ENCODE results near the gene AJUBA.
"Not testable (repeated sequence)": the region's sequence is repeated elsewhere in the genome, so short reads cannot be mapped to it uniquely, and the experiment has no call there.

Gene AJUBA

GRCh38 chr14:22979748-22980392, 2.5 kb downstream of the AJUBA start:
- DNase-seq (ENCODE audit: low read depth), result no peak

DNA sequence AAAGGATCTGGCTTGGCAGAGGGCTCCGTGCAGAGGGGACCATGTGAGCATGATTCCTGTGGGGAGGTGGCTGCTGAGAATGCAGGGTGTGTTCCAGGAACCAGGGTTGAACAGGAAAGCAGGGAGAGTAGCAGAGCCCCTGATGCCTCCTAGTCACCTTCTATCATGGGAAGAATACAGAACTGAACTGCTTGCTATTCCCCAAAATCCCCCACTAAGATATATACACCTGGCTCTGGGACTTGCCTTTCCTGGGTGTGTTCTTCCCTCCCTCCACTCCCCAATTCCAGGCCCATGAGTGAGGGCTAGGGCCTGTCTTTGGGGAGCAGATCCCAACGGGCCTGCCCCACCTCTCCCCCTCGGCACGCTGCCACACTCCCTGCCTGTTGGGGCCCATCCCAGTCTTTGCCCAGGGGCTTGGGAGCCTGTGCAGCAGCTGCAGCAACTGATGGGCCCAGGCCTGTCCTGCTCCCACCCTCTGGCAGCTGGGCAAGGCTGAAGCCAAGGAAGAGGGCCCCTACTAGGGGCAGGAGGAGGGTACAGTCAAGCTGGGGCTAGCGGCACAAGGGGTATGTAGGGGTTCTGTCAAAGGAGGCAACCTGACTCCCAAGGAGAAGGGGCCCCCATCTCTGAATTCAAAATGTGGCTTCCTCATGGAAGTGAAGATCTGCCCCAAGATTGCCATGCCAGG, 3.2 kb downstream of the AJUBA start:
- DNase-seq (ENCODE audit: low read depth), result no peak

- DNase-seq (ENCODE audit: low read depth), result no peak
Observed at GRCh38 chr14:22978487-22978837, 3.9 kb downstream of the AJUBA start.

DNA sequence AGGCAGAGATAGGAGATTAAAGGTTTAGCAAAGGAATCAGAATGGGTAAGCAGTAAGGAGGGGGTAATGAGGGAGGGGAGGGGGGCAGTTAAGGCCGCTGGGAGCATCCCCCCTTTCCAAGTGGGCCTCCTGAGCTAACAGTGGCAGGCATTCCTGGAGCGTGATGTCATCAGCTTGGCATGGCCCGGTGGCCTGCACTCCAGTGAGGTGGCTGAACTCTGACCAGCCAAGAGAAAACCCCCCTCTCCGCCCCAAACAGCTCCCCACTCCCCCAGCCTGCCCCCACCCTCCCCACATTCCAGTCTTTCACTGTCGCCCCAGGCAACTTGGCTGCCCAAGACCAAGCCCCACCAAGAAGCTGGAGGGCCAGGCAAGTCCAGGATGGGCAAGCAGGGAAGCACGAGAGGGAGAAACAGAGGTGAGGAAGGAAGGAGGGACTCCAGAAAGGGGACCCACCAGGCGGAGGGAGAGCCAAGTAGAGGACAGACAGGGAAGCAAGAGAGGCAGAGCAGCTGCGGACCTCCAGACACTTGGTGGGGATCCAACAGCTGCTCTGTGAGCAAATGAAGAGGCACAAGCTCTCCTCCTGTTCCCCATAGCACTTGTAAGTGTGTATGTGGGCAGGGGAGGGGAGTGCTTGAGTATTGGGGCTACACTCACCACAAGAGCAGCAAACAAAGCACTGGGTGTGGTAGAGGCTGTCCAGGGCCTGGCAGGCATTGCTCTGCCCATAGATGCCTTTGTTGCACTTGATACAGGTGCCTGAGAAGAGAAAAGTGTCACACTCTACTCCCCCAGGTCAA, 4.5 kb downstream of the AJUBA start:
- DNase-seq (ENCODE audit: low read depth), result peak; percentile 69

DNA sequence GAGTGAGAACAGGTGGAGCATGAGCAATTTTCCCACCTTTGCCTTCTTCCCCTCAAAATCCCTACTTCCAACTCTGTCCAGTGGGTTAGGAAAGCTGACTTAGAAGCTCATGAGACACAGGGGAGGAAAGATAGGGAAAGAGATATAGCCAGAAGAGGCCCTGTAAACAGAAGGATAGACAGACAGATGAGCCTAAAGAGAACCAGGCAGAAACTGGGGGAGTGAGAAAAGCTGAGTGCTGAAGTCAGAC, 5.0 kb downstream of the AJUBA start:
- DNase-seq (ENCODE audit: low read depth), result no peak

- DNase-seq (ENCODE audit: low read depth), result no peak
Observed at GRCh38 chr14:22976620-22977433, 5.5 kb downstream of the AJUBA start.

- DNase-seq (ENCODE audit: low read depth), result no peak
Observed at GRCh38 chr14:22974530-22975313, 7.6 kb downstream of the AJUBA start.

DNA sequence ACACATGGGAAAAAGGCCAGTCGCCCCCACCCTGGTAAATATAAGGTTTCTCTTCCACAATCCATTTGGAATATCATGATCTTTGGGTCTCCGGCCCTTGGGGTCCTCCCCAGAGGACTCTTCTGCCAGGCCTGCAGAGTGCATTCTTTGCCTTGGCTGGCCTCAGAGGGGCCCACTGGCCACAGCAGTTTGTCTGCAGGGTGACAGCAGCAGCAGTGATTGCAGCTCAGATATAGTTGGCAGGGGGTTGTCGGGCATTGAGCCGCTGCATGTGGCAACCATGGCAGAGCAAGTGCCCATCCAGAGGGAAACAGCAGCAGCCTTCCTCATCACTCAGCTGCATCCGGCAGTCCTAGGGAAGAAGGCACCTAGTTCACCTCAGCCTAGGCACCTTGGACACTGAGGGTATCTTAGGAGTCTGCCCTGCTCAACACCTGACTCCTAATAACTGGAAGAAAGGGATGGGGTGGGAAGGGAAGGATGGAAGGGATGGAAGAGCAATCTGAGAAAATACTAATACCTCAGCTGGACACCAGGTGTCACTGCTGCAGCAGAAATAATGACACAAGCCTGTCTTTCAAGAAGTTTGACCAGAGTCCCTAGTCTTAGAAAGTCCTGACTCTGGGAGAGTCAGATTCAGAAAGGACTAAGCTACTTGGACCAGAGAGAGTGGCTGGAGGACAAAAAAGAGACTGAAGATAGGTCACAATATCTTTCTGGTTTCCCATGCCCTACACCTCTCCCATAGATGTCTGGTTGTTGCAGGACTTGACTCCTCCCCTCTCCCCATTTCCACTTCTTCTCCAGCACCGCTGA, 8.9 kb downstream of the AJUBA start:
- DNase-seq (ENCODE audit: low read depth), result no peak

DNA sequence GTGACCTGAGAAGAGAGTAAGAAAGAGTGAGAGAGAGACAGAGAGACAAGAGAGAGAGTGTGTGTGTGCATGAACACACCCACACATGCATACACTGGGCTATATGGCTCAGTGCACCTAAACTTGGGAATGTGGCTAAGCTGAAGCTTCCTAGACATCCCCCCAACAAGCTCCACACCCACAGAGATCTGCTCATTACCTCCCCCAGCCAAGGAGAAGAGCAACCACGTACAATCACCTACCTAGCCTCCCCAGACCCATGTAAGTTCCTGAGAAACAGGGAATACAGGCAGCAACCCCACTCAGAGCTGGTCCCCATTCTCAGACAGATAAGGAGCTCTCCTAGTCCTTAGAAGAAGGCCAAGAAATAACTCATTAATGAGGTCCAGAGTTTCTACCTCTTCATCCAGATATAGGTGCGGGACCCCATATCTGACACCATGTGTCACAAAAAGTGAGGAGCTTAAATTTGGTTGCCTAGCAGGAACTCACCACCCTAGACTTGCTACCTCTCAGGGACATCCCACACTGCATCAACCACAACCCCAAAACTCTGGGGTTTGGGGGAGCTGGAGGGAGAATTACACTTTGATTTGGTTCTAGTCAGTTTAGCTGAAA, 9.9 kb downstream of the AJUBA start:
- no peak for DNase-seq (ENCODE audit: low read depth)

GRCh38 chr14:22971152-22971551, 11.2 kb downstream of the AJUBA start:
- no peak for DNase-seq (ENCODE audit: low read depth)

DNA sequence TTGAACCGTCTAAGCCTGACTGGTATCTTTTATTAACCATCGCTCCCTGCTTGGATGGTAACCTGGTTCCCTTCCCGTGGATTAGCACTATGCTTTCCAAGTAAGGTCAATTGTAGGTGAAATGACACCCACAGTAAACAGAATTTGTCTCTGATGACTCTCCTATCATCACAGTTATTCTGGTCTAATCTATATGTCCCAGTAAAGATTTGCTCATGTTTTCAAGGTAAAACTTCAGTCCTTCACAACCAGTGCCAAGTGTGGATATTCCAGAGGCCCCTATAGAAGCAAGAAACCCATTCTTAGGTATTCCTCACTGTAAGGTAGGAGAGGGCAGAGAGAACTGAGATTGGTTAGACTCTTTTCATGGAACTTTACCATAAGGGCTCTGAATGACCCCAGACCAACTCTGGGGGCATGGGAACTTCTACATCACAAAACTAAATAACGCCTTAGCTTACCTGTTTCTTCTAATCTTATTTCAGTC, 15.5 kb downstream of the AJUBA start:
- no peak for DNase-seq (ENCODE audit: low read depth)

GRCh38 chr14:22965916-22966782, 16.2 kb downstream of the AJUBA start:
- not testable (repeated sequence) for DNase-seq (ENCODE audit: low read depth)

- DNase-seq (ENCODE audit: low read depth), result no peak
Observed at GRCh38 chr14:22962061-22962676, 20.2 kb downstream of the AJUBA start.

- DNase-seq (ENCODE audit: low read depth), result no peak
Observed at GRCh38 chr14:22955702-22956569, 26.4 kb downstream of the AJUBA start.

GRCh38 chr14:22952418-22952817, 29.9 kb downstream of the AJUBA start:
- no peak for DNase-seq (ENCODE audit: low read depth)

DNA sequence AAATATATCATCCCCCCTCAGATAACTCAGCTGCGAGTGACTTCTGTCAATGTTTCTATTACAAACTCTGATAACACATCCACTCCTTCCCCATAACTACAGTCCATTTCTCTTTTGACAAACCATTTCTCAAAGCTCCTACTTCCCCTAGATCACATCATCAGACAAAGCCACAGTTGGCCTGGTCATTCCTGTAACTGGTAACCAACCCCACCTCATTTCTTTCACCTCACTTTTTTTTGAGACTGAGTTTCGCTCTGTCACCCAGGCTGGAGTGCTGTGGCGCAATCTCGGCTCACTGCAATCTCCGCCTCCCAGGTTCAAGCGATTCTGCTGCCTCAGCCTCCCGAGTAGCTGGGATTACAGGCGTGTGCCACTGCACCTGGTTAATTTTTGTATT, 30.6 kb downstream of the AJUBA start:
- DNase-seq (ENCODE audit: low read depth), result not testable (repeated sequence)

DNA sequence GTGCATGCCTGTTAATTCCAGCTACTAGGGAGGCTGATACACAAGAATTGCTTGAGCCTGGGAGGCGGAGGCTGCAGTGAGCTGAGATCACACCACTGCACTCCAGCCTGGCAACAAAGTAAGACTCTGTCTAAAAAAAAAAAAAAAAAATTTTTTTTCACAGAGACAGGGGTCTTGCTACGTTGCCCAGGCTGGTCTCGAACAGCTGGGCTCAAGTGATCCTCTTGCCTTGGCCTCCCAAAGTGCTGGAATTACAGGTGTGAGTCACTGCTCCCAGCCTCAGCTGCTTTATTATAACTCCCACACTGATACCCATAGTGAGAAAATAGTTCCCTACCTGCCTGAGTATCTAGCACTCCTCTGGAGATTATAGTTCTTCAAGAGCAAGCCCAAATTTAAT, 36.7 kb downstream of the AJUBA start:
- no peak for DNase-seq (ENCODE audit: low read depth)

DNA sequence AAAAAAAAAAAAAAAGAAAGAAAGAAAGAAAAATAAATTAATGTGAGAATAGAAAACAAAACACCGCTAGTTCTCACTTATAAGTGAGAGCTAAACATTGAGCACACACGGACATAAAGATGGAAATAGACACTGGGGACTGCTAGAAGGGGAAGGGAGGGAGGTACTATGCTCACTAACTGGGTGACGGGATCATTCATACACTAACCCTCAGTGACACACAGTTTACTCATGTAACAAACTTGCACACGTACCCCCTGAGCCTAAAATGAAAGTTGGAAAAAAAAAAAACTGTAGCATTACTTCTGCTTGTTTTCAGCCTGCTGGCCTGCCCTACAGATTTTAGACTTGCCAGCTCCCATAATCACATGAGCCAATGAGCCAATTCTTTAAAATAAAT, 42.7 kb downstream of the AJUBA start:
- DNase-seq (ENCODE audit: low read depth), result peak; percentile 23

Data from HS-5 (cell line).